ENCODE results near the gene KCNC4.

KCNC4 gene

GRCh38 chr1:110258734-110259133 is 48.6 kb downstream of the KCNC4 start:
- no peak for DNase-seq

- no peak for DNase-seq
Measured at GRCh38 chr1:110259770-110260169, 49.7 kb downstream of the KCNC4 start.
